Ovary (tissue), 3 donors: ENCODE data around the gene DCDC2C.

ENCODE experiments used
- CTCF ChIP-seq, 3 donors: fragments of 450-650 bp in 2 of 3; fragments of 200-600 bp in 1 of 3; IDR thresholded peaks; one replicate each; pipeline versions ENCODE4 v1.5.1 to v1.8.0; 2016 to 2022; ENCODE audit warnings: antibody characterized with exemption in 3 of 3, mild to moderate bottlenecking in 1 of 3
- EP300 ChIP-seq: sonication (generic); formaldehyde crosslinking; IDR thresholded peaks from one replicate; pipeline ENCODE4 v1.6.1; 2017; ENCODE audit warnings: antibody characterized with exemption
- donor health status: DM: no; HTN: no; CAD: no.

GRCh38 chr2:3867469-3867868 lies 164.1 kb downstream of the DCDC2C start:
- TF ChIP-seq EP300 (no peak), CTCF (IDR thresholded peaks at IDR 0.05) (no peak)
